Esophagus muscularis mucosa (tissue), 4 donors: ENCODE results near the gene ANTXRL. TPM values are rescaled to one million over a fixed set of nuclear protein-coding genes. Genes with fewer than 3 reads are reported as not detected.
A peak's percentile ranks its signal among the peaks of the same experiment; 100 is the strongest.
"Not testable (repeated sequence)": the region's sequence is repeated elsewhere in the genome, so short reads cannot be mapped to it uniquely, and the experiment has no call there.

Source experiments
- DNase-seq: peaks from one replicate; pipeline ENCODE4 v3.0.0-alpha.2; 2017; ENCODE audit errors: extremely low spot score
- H3K27ac ChIP-seq, 4 donors: fragments of 200-600 bp; sonication (generic); replicated peaks in 1 of 4; 1 replicate in 3 of 4; 2 replicates in 1 of 4; pipeline ENCODE4 v1.5.1; 2016 to 2019; ENCODE audit warnings: mild to moderate bottlenecking in 1 of 4
- H3K27me3 ChIP-seq, 4 donors: fragments of 200-600 bp; sonication (generic); one replicate each; pipeline versions ENCODE4 v1.5.1 to v1.6.0; 2016 to 2019
- H3K36me3 ChIP-seq, 4 donors: fragments of 200-600 bp; sonication (generic); one replicate each; pipeline ENCODE4 v1.5.1; 2016 to 2019
- H3K4me1 ChIP-seq, 4 donors: fragments of 200-600 bp; sonication (generic); one replicate each; pipeline ENCODE4 v1.5.1; 2016 to 2019
- H3K4me3 ChIP-seq, 4 donors: fragments of 200-600 bp; sonication (generic); 1 replicate in 2 of 4; 2 replicates in 2 of 4; pipeline ENCODE4 v1.5.1; 2016 to 2019; ENCODE audit warnings: mild to moderate bottlenecking in 4 of 4, moderate library complexity in 1 of 4
- H3K9me3 ChIP-seq, 4 donors: fragments of 200-600 bp; sonication (generic); 1 replicate in 3 of 4; 2 replicates in 1 of 4; pipeline ENCODE4 v1.5.1; 2016 to 2019
- EP300 ChIP-seq: sonication (generic); formaldehyde crosslinking; IDR thresholded peaks from one replicate; pipeline ENCODE4 v1.6.1; 2017; ENCODE audit warnings: antibody characterized with exemption
- POLR2A ChIP-seq: fragments of 450-650 bp; IDR thresholded peaks from one replicate; pipeline ENCODE4 v1.6.1; 2017; ENCODE audit warnings: antibody characterized with exemption, moderate library complexity, mild to moderate bottlenecking, low read depth
- POLR2AphosphoS5 ChIP-seq, 2 donors: sonication (generic); formaldehyde crosslinking; IDR thresholded peaks; one replicate each; pipeline ENCODE4 v1.6.1; 2017; ENCODE audit warnings: antibody characterized with exemption in 2 of 2
- WGBS: methylation state at CpG from one replicate; pipeline ENCODE4 v1.1.5; 2018; 5-methylcytosine and 5-hydroxymethylcytosine counted together
- intact Hi-C: fragments of 100-400 bp; cut with DNase I; formaldehyde crosslinking; loops from one replicate; pipeline ENCODE4 v1.15.1; 2023
- total RNA-seq, 4 donors: library from RNA; depleted of rRNA; stranded (reverse); fragments of >200 nt; gene quantifications; one replicate each; pipeline versions ENCODE4 v1.1.0 to v1.2.1, GENCODE V29; 2016
- TF ChIP-seq, protein P1 (sequence below), 3 experiments: fragments of 200-600 bp in 2 of 3; fragments of 450-650 bp in 1 of 3; sonication (generic) in 2 of 3; IDR thresholded peaks; one replicate each; pipeline ENCODE4 v1.5.1; 2017 to 2019; ENCODE audit warnings: antibody characterized with exemption in 3 of 3, mild to moderate bottlenecking in 2 of 3, moderate library complexity in 1 of 3

The ANTXRL gene
- total RNA-seq, 4 donors from 2014 or later = not detected

- no peak overlapping the region for H3K27ac ChIP-seq
- intact Hi-C loops = no loop called here
- WGBS = 100% methylated on average over 1 of the region's 2 CpGs
- peaks cover 0 to 4% (median 0%) of the 10 kb centered on the region in 4 donors for H3K27me3 ChIP-seq
- H3K4me3 ChIP-seq = no peak overlapping the region
- peak; percentile 34 for DNase-seq
- no peaks in the 10 kb centered on the region for H3K4me1 ChIP-seq
- TF ChIP-seq POLR2A = no peak
- no peak for TF ChIP-seq EP300
- TF ChIP-seq POLR2AphosphoS5 (IDR thresholded peaks at IDR 0.05) = no peak
- TF ChIP-seq, protein P1, sequence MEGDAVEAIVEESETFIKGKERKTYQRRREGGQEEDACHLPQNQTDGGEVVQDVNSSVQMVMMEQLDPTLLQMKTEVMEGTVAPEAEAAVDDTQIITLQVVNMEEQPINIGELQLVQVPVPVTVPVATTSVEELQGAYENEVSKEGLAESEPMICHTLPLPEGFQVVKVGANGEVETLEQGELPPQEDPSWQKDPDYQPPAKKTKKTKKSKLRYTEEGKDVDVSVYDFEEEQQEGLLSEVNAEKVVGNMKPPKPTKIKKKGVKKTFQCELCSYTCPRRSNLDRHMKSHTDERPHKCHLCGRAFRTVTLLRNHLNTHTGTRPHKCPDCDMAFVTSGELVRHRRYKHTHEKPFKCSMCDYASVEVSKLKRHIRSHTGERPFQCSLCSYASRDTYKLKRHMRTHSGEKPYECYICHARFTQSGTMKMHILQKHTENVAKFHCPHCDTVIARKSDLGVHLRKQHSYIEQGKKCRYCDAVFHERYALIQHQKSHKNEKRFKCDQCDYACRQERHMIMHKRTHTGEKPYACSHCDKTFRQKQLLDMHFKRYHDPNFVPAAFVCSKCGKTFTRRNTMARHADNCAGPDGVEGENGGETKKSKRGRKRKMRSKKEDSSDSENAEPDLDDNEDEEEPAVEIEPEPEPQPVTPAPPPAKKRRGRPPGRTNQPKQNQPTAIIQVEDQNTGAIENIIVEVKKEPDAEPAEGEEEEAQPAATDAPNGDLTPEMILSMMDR (IDR thresholded peaks at IDR 0.05) = no peak
- H3K36me3 ChIP-seq = no peaks in the 10 kb centered on the region
- H3K9me3 ChIP-seq = peaks cover 0 to 9% (median 2%) of the 10 kb centered on the region in 4 donors
Observed at GRCh38 chr10:46240684-46241565, 45.9 kb upstream of the ANTXRL start.

- Histone ChIP-seq H3K27ac (no peak overlapping the region), H3K36me3 (no peaks in the 10 kb centered on the region), H3K4me1 (no peaks in the 10 kb centered on the region), H3K4me3 (no peak overlapping the region), H3K9me3 (peaks cover 0 to 9% (median 2%) of the 10 kb centered on the region in 4 donors), H3K27me3 (no peaks in the 10 kb centered on the region)
- TF ChIP-seq, protein P1 (IDR thresholded peaks at IDR 0.05) = no peak
- TF ChIP-seq POLR2A = no peak
- no peak for TF ChIP-seq EP300
- TF ChIP-seq POLR2AphosphoS5 (IDR thresholded peaks at IDR 0.05) = no peak
- peak; percentile 72 for DNase-seq
- intact Hi-C loops = no loop called here
- WGBS = 81% methylated on average over 9 of the region's 9 CpGs
Observed at GRCh38 chr10:46245381-46245900, 41.4 kb upstream of the ANTXRL start.

DNA sequence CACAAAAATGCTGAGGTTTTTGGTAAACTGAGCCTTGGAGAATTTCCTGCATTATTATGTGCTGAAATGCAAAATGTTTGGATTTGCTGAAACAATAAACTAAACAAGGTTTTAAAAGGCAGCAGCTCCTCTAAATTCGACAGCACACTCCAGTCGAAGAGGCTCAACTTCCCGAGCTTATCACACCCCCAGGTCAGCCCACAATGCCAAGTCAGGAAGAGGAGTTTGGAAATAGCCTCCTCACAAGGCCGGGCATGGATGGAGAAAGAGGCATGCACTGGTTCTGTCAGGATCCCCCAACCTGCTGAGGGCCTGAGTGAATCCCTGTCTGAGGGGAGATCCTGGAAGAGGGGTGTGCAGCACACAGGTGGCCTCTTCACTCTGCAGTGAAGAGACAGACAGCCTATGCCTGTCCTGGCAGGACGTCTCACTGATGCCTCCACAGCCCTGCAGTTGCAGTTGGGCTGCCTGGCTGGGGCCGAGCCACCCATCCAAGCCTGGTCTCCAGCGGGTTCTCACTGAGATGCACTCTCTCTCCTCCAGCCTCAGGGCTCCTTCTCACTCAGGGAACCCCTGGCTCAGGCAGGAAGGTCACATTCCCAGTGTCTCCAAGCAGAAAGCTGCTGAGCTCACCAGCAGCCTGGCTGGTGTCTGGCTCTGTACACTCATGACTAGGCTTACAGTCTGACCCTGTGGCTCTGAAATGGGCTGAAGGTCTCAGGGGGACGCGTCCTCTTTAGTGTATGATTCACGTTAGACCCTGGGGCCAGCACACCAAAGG is 40.2 kb upstream of the ANTXRL start:
- 73% methylated on average over 10 of the region's 10 CpGs for WGBS
- H3K27me3 ChIP-seq, H3K36me3 ChIP-seq, H3K27ac ChIP-seq, H3K9me3 ChIP-seq, H3K4me3 ChIP-seq, H3K4me1 ChIP-seq, intact Hi-C loops: not testable (repeated sequence)
- DNase-seq = peak; percentile 74

DNA sequence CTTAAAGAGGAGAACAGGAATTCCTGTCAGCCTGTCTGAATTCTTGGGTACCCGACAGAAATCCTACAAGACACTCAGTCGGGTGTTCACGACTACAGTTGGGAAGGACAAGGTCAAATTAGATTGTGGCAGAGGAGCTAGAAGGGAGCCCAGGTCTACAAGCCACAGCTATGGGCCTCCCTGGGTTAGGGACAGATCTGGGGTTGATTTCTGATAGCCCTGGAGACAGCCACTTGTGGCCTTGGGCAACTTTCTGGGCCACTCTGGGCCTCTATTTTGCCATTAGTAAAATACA is 39.7 kb upstream of the ANTXRL start:
- 97% methylated on average over 3 of the region's 3 CpGs for WGBS
- Histone ChIP-seq H3K27ac (no peak overlapping the region), H3K27me3 (no peaks in the 10 kb centered on the region), H3K9me3 (peaks cover 0 to 5% (median 2%) of the 10 kb centered on the region in 4 donors), H3K4me3 (no peak overlapping the region), H3K4me1 (no peaks in the 10 kb centered on the region), H3K36me3 (no peaks in the 10 kb centered on the region)
- intact Hi-C loops = no loop called here
- TF ChIP-seq POLR2AphosphoS5 (IDR thresholded peaks at IDR 0.05) (no peak), EP300 (no peak), POLR2A (no peak)
- TF ChIP-seq, protein P1 (IDR thresholded peaks at IDR 0.05) = no peak
- DNase-seq = no peak
